ENCODE data around the gene PRR14. TPM values are rescaled to one million over a fixed set of nuclear protein-coding genes. Genes with fewer than 3 reads are reported as not detected.
"Not testable (repeated sequence)": the region's sequence is repeated elsewhere in the genome, so short reads cannot be mapped to it uniquely, and the experiment has no call there.

The PRR14 gene
- total RNA-seq, 6 experiments from 2014 or later: 26.8 to 34.6 (median 29.8) TPM

GRCh38 chr16:30698816-30699614 lies 48.3 kb downstream of the PRR14 start, which contains the start of gene SRCAP:
Gene SRCAP, plus strand, starts transcription at chr16:30699171. Its CDS starts 1,654 bp downstream, at chr16:30700825.
- Mint-ChIP-seq H3K27me3 (ENCODE audit: insufficient read depth) (peaks cover 2% of the 10 kb centered on the region), H3K27ac (peak within 1 kb of the TSS; percentile 100), H3K4me3 (peak within 1 kb of the TSS; percentile 97), H3K9me3 (no peaks in the 10 kb centered on the region), H3K4me1 (ENCODE audit: low read depth) (peaks cover 34% of the 10 kb centered on the region), H3K36me3 (ENCODE audit: low read depth) (peaks cover 14% of the 10 kb centered on the region)
- TF ChIP-seq CTCF (IDR thresholded peaks at IDR 0.05): no peak
- peak; percentile 48 for DNase-seq

- peak overlapping the region; percentile 97 for H3K4me3 Mint-ChIP-seq
- no peaks in the 10 kb centered on the region for H3K9me3 Mint-ChIP-seq
- no peak for DNase-seq
- H3K4me1 Mint-ChIP-seq (ENCODE audit: low read depth): peaks cover 34% of the 10 kb centered on the region
- peaks cover 2% of the 10 kb centered on the region for H3K27me3 Mint-ChIP-seq (ENCODE audit: insufficient read depth)
- H3K27ac Mint-ChIP-seq: peak overlapping the region; percentile 100
- TF ChIP-seq CTCF (IDR thresholded peaks at IDR 0.05): no peak
- H3K36me3 Mint-ChIP-seq (ENCODE audit: low read depth): peaks cover 14% of the 10 kb centered on the region
These were observed 48.9 kb downstream of the PRR14 start for GRCh38 chr16:30699615-30700099.

DNA sequence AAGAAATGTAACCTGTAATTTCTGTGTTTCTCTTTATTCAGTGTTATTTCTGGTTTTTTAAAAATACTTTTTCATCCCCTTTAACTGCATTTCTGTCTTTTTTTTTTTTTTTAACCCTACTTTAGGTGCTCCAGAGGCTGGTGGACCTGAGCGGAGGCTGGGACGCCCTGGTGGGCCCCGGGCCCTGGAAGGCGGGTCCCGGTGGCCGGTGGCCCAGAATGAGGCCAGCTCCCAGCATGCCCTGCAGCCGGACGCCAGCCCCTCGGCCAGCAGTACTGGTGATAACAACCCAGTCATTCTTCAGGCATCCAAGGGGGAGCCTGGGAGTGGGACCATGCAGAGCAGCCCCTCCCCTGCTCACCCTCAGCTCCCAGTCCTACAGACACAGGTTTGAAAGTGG lies 49.7 kb downstream of the PRR14 start:
- TF ChIP-seq CTCF (IDR thresholded peaks at IDR 0.05): no peak
- peak overlapping the region; percentile 100; the same call in 1 of the 2 replicates for H3K27ac Mint-ChIP-seq
- H3K27me3 Mint-ChIP-seq (ENCODE audit: insufficient read depth): peaks cover 2% of the 10 kb centered on the region; the same call in 1 of the 2 replicates
- peaks cover 14% of the 10 kb centered on the region for H3K36me3 Mint-ChIP-seq (ENCODE audit: low read depth)
- peaks cover 27% of the 10 kb centered on the region for H3K4me1 Mint-ChIP-seq (ENCODE audit: low read depth)
- H3K9me3 Mint-ChIP-seq: no peaks in the 10 kb centered on the region
- peak overlapping the region; percentile 97 for H3K4me3 Mint-ChIP-seq
- no peak for DNase-seq

- Mint-ChIP-seq H3K4me1 (ENCODE audit: low read depth) (peaks cover 27% of the 10 kb centered on the region), H3K27ac (peak overlapping the region; percentile 51; the same call in 1 of the 2 replicates)
These were observed 50.2 kb downstream of the PRR14 start for GRCh38 chr16:30700971-30701370.

DNA sequence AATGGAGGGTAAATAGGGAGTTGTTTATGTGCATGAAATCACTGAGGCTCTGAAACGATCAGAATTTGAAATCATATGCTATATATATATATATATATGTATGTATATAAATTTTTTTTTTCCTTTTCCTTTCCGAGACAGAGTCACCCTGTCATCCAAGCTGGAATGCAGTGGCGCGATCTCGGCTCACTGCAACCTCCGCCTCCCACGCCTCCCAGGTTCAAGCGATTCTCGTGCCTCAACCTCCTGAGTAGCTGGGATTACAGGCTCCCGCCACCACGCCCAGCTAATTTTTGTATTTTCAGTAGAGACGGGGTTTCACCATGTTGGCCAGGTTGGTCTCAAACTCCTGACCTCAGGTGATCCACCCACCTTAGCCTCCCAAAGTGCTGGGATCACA lies 52.3 kb downstream of the PRR14 start:
- Mint-ChIP-seq H3K4me1 (ENCODE audit: low read depth) (peaks cover 18% of the 10 kb centered on the region), H3K36me3 (ENCODE audit: low read depth) (peaks cover 29% of the 10 kb centered on the region)
- not testable (repeated sequence) for DNase-seq; H3K9me3 Mint-ChIP-seq; H3K4me3 Mint-ChIP-seq; H3K27ac Mint-ChIP-seq; H3K27me3 Mint-ChIP-seq (ENCODE audit: insufficient read depth)

More at GRCh38 chr16:30700971-30701370, 50.2 kb downstream of the PRR14 start:
- no peak for DNase-seq
- no peaks in the 10 kb centered on the region for H3K9me3 Mint-ChIP-seq
- TF ChIP-seq CTCF (IDR thresholded peaks at IDR 0.05): no peak
- H3K36me3 Mint-ChIP-seq (ENCODE audit: low read depth): peaks cover 14% of the 10 kb centered on the region
- H3K4me3 Mint-ChIP-seq: peak overlapping the region; percentile 34
- peaks cover 2% of the 10 kb centered on the region; the same call in 1 of the 2 replicates for H3K27me3 Mint-ChIP-seq (ENCODE audit: insufficient read depth)

DNA sequence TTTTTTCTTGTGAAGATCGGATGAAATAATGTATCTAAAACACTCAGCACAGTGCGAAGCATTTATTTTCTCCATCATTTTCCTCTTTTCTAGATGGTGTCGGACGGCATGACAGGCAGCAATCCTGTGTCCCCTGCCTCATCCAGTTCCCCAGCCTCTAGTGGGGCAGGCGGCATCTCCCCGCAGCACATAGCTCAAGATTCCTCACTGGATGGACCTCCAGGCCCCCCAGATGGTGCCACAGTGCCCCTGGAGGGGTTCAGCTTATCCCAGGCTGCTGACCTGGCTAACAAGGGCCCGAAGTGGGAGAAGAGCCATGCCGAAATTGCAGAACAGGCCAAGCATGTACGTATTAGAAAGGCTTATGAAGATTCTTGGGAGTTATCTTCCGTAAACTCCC lies 53.2 kb downstream of the PRR14 start:
- no peak overlapping the region for H3K27ac Mint-ChIP-seq
- H3K9me3 Mint-ChIP-seq: no peaks in the 10 kb centered on the region
- TF ChIP-seq CTCF (IDR thresholded peaks at IDR 0.05): no peak
- DNase-seq: no peak
- H3K4me1 Mint-ChIP-seq (ENCODE audit: low read depth): peaks cover 18% of the 10 kb centered on the region
- no peaks in the 10 kb centered on the region; the same call in 1 of the 2 replicates for H3K27me3 Mint-ChIP-seq (ENCODE audit: insufficient read depth)
- H3K36me3 Mint-ChIP-seq (ENCODE audit: low read depth): peaks cover 29% of the 10 kb centered on the region
- no peak overlapping the region for H3K4me3 Mint-ChIP-seq
